ENCODE measurements around the gene CECR2. TPM values are rescaled to one million over a fixed set of nuclear protein-coding genes. Genes with fewer than 3 reads are reported as not detected.

CECR2 gene
- total and polyA plus RNA-seq, 2 experiments from 2014 or later = 0.10 TPM; not detected in 1

DNA sequence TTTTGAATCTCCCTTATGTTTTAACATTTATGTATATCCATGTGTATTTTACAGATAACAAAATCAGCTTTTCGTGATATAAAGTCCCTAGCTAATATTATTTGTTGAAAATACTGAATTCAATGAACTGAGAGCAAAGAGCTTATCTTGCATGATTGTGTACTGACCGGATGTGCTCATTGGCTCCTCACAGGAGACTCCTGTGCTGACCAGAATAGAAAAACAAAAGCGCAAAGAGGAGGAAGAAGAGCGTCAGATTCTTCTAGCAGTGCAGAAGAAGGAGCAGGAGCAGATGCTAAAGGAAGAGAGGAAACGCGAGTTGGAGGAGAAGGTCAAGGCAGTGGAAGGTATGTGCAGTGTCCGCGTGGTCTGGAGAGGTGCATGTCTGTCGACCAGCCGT, 154.7 kb downstream of the CECR2 start:
- Histone ChIP-seq H3K36me3 (ENCODE audit: low read depth) (no peaks in the 10 kb centered on the region), H3K27ac (no peak overlapping the region), H3K4me2 (ENCODE audit: unreplicated experiment) (no peak overlapping the region), H3K9me3 (ENCODE audit: low read depth) (no peaks in the 10 kb centered on the region), H3K9ac (no peak overlapping the region), H3K79me2 (ENCODE audit: insufficient read depth) (no peaks in the 10 kb centered on the region), H4K20me1 (ENCODE audit: insufficient read depth) (no peaks in the 10 kb centered on the region), H2AFZ (no peak overlapping the region), H3K9me2 (ENCODE audit: insufficient read depth) (no peaks in the 10 kb centered on the region), H3K4me3 (no peak overlapping the region), H3K4me1 (ENCODE audit: insufficient read depth) (no peaks in the 10 kb centered on the region), H3F3A (ENCODE audit: insufficient read depth) (no peaks in the 10 kb centered on the region), H3K27me3 (replicated peaks; ENCODE audit: insufficient read depth) (peaks cover 17% of the 10 kb centered on the region; the same call in 1 of the 2 replicates)
- WGBS, 2 experiments (ENCODE audit: low coverage in 1 of 2, low lambda C conversion rate in 2 of 2, missing lambda C conversion rate in 2 of 2) = 71 to 73% methylated on average over 10 of the region's 10 CpGs
- TF ChIP-seq EZH2 (IDR thresholded peaks at IDR 0.05; ENCODE audit: insufficient read depth, poor library complexity, severe bottlenecking) = no peak
- TF ChIP-seq EZH2phosphoT487 (IDR thresholded peaks at IDR 0.05; ENCODE audit: insufficient read depth, low read depth) = no peak
- no peak for DNase-seq
- in situ Hi-C loops (cut with MboI) = loop anchor here (25.0 kb wide), 1 partner anchor 762 kb away; no protein-coding TSS in a partner anchor

DNA sequence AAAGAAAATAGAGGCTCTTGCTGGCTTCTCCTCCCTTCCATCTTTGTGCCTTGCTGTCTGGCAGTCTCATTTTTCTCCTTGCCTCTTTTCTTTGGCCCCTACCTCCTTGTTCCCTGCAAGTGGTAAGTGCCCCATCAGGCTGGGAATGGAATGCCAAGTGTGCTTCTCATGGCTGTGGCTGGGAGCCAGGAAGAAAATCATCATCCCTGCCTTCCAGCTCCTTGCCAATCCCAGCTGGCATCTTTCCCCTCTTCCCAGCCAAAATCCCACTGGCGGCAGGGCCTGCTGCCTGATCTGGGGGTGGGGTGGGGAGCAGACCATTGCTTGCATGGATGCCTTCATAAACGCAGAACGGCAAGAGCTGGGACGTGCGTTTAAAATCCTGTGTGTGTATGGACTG, 167.0 kb downstream of the CECR2 start:
- H3K9me3 ChIP-seq (ENCODE audit: low read depth) = no peaks in the 10 kb centered on the region
- H3K79me2 ChIP-seq (ENCODE audit: insufficient read depth) = no peaks in the 10 kb centered on the region
- 4 to 7% methylated on average over 5 of the region's 5 CpGs for WGBS, 2 experiments (ENCODE audit: low coverage in 1 of 2, low lambda C conversion rate in 2 of 2, missing lambda C conversion rate in 2 of 2)
- H2AFZ ChIP-seq = no peak overlapping the region
- no peaks in the 10 kb centered on the region for H3K9me2 ChIP-seq (ENCODE audit: insufficient read depth)
- no peaks in the 10 kb centered on the region for H3K36me3 ChIP-seq (ENCODE audit: low read depth)
- peaks cover 13% of the 10 kb centered on the region; the same call in 1 of the 2 replicates for H3K27me3 ChIP-seq (replicated peaks; ENCODE audit: insufficient read depth)
- no peaks in the 10 kb centered on the region for H3F3A ChIP-seq (ENCODE audit: insufficient read depth)
- H3K4me3 ChIP-seq = no peak overlapping the region
- H3K27ac ChIP-seq = no peak overlapping the region
- DNase-seq = peak; percentile 62
- no peak overlapping the region for H3K4me2 ChIP-seq (ENCODE audit: unreplicated experiment)
- TF ChIP-seq EZH2phosphoT487 (IDR thresholded peaks at IDR 0.05; ENCODE audit: insufficient read depth, low read depth) (no peak), EZH2 (IDR thresholded peaks at IDR 0.05; ENCODE audit: insufficient read depth, poor library complexity, severe bottlenecking) (no peak)
- H4K20me1 ChIP-seq (ENCODE audit: insufficient read depth) = no peaks in the 10 kb centered on the region
- in situ Hi-C loops (cut with MboI) = no loop called here
- no peaks in the 10 kb centered on the region for H3K4me1 ChIP-seq (ENCODE audit: insufficient read depth)
- H3K9ac ChIP-seq = no peak overlapping the region

DNA sequence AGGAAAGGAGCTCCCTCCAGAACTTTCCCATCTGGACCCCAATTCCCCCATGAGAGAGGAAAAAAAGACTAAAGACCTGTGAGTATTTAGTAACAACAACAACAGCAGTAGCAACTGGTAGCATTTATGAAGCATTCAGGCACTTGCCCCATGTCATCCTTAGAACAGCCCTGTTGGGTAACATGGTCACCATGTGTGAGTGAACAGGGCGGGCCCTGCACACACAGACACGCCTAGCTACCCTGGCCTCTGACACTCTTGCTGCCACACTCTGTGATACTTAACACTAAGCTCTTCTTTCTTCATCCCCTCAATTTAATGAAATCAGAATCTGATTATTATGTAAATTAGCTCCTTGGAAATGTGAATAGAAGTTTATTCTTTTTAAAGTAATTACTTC, 167.9 kb downstream of the CECR2 start:
- no peaks in the 10 kb centered on the region for H3F3A ChIP-seq (ENCODE audit: insufficient read depth)
- H3K9ac ChIP-seq = no peak overlapping the region
- no peaks in the 10 kb centered on the region for H3K9me2 ChIP-seq (ENCODE audit: insufficient read depth)
- H3K27ac ChIP-seq = no peak overlapping the region
- in situ Hi-C loops (cut with MboI) = no loop called here
- peaks cover 13% of the 10 kb centered on the region; the same call in 1 of the 2 replicates for H3K27me3 ChIP-seq (replicated peaks; ENCODE audit: insufficient read depth)
- H3K4me1 ChIP-seq (ENCODE audit: insufficient read depth) = no peaks in the 10 kb centered on the region
- TF ChIP-seq EZH2 (IDR thresholded peaks at IDR 0.05; ENCODE audit: insufficient read depth, poor library complexity, severe bottlenecking) = no peak
- TF ChIP-seq EZH2phosphoT487 (IDR thresholded peaks at IDR 0.05; ENCODE audit: insufficient read depth, low read depth) = no peak
- no peaks in the 10 kb centered on the region for H3K36me3 ChIP-seq (ENCODE audit: low read depth)
- peak; percentile 24 for DNase-seq
- H2AFZ ChIP-seq = no peak overlapping the region
- 33 to 53% methylated on average over 2 of the region's 2 CpGs for WGBS, 2 experiments (ENCODE audit: low coverage in 1 of 2, low lambda C conversion rate in 2 of 2, missing lambda C conversion rate in 2 of 2)
- no peaks in the 10 kb centered on the region for H3K9me3 ChIP-seq (ENCODE audit: low read depth)
- H3K79me2 ChIP-seq (ENCODE audit: insufficient read depth) = no peaks in the 10 kb centered on the region
- H3K4me2 ChIP-seq (ENCODE audit: unreplicated experiment) = no peak overlapping the region
- no peak overlapping the region for H3K4me3 ChIP-seq
- no peaks in the 10 kb centered on the region for H4K20me1 ChIP-seq (ENCODE audit: insufficient read depth)

DNA sequence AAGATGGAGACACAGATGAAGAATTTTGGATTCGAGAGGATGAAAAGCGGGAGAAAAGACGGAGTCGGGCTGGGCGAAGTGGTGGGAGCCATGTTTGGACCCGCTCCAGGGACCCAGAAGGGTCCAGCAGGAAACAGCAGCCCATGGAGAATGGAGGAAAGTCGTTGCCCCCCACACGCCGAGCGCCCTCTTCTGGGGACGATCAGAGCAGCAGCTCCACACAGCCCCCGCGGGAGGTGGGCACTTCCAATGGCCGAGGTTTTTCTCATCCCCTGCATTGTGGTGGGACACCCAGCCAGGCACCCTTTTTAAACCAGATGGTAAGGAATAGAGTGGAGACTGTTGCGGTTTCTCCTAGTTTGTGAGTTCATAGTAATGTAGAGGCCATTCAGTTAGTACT, 171.2 kb downstream of the CECR2 start:
- Histone ChIP-seq H3K79me2 (ENCODE audit: insufficient read depth) (no peaks in the 10 kb centered on the region), H4K20me1 (ENCODE audit: insufficient read depth) (no peaks in the 10 kb centered on the region), H3K4me3 (no peak overlapping the region), H3F3A (ENCODE audit: insufficient read depth) (no peaks in the 10 kb centered on the region), H3K27me3 (replicated peaks; ENCODE audit: insufficient read depth) (peaks cover 13% of the 10 kb centered on the region; the same call in 1 of the 2 replicates), H3K4me1 (ENCODE audit: insufficient read depth) (no peaks in the 10 kb centered on the region), H3K36me3 (ENCODE audit: low read depth) (no peaks in the 10 kb centered on the region), H3K9me2 (ENCODE audit: insufficient read depth) (no peaks in the 10 kb centered on the region), H2AFZ (no peak overlapping the region), H3K27ac (no peak overlapping the region), H3K4me2 (ENCODE audit: unreplicated experiment) (no peak overlapping the region), H3K9me3 (ENCODE audit: low read depth) (no peaks in the 10 kb centered on the region), H3K9ac (no peak overlapping the region)
- in situ Hi-C loops (cut with MboI) = no loop called here
- 82 to 85% methylated on average over 15 of the region's 15 CpGs for WGBS, 2 experiments (ENCODE audit: low coverage in 1 of 2, low lambda C conversion rate in 2 of 2, missing lambda C conversion rate in 2 of 2)
- TF ChIP-seq EZH2phosphoT487 (IDR thresholded peaks at IDR 0.05; ENCODE audit: insufficient read depth, low read depth) (no peak), EZH2 (IDR thresholded peaks at IDR 0.05; ENCODE audit: insufficient read depth, poor library complexity, severe bottlenecking) (no peak)
- DNase-seq = no peak

DNA sequence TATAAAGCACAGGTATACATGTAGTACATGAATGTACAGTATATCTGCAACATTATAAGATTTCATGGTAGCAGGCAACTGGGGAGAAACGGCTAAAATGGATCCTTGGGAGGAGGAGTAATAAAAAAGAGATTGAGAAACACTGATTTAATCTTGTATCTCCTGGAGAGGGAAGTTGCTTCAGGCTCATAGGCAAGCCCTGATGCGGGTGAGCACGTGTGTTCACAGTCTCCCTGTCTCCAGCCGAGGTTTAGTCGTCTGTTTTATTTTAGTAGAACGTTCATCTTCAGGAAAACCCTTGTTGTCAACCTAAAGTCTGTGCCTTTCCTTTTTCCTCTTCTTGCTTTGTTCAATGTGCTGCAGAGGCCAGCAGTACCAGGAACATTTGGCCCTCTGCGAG, 172.2 kb downstream of the CECR2 start:
- H2AFZ ChIP-seq = no peak overlapping the region
- H3K4me1 ChIP-seq (ENCODE audit: insufficient read depth) = no peaks in the 10 kb centered on the region
- H3K27me3 ChIP-seq (replicated peaks; ENCODE audit: insufficient read depth) = peaks cover 9% of the 10 kb centered on the region; the same call in 1 of the 2 replicates
- no peaks in the 10 kb centered on the region for H3K36me3 ChIP-seq (ENCODE audit: low read depth)
- no peaks in the 10 kb centered on the region for H3K9me2 ChIP-seq (ENCODE audit: insufficient read depth)
- H4K20me1 ChIP-seq (ENCODE audit: insufficient read depth) = no peaks in the 10 kb centered on the region
- H3K4me3 ChIP-seq = no peak overlapping the region
- no peaks in the 10 kb centered on the region for H3F3A ChIP-seq (ENCODE audit: insufficient read depth)
- no peaks in the 10 kb centered on the region for H3K9me3 ChIP-seq (ENCODE audit: low read depth)
- DNase-seq = no peak
- no peak overlapping the region for H3K9ac ChIP-seq
- H3K27ac ChIP-seq = no peak overlapping the region
- no peak for TF ChIP-seq EZH2 (IDR thresholded peaks at IDR 0.05; ENCODE audit: insufficient read depth, poor library complexity, severe bottlenecking)
- TF ChIP-seq EZH2phosphoT487 (IDR thresholded peaks at IDR 0.05; ENCODE audit: insufficient read depth, low read depth) = no peak
- no peaks in the 10 kb centered on the region for H3K79me2 ChIP-seq (ENCODE audit: insufficient read depth)
- 41 to 43% methylated on average over 7 of the region's 7 CpGs for WGBS, 2 experiments (ENCODE audit: low coverage in 1 of 2, low lambda C conversion rate in 2 of 2, missing lambda C conversion rate in 2 of 2)
- in situ Hi-C loops (cut with MboI) = no loop called here
- H3K4me2 ChIP-seq (ENCODE audit: unreplicated experiment) = no peak overlapping the region

Measured in GM23248 (cell line).